SJCRH30 (cell line): ENCODE data around the gene MYLK. TPM values are rescaled to one million over a fixed set of nuclear protein-coding genes. Genes with fewer than 3 reads are reported as not detected.

Experiments
- DNase-seq, 2 experiments: peaks; one replicate each; pipeline ENCODE4 v3.0.0-alpha.2; 2015 to 2020
- H3K27ac ChIP-seq: fragments of 250-450 bp; sonication (Bioruptor Pico); 2 replicates; pipeline ENCODE4 v1.5.1; 2020; ENCODE audit warnings: mild to moderate bottlenecking, moderate library complexity
- H3K27me3 ChIP-seq: fragments of 250-450 bp; sonication (Bioruptor Pico); 2 replicates; pipeline ENCODE4 v1.5.1; 2020; ENCODE audit warnings: mild to moderate bottlenecking, moderate library complexity
- H3K36me3 ChIP-seq: fragments of 250-450 bp; sonication (Bioruptor Pico); 2 replicates; pipeline ENCODE4 v1.5.1; 2020; ENCODE audit warnings: mild to moderate bottlenecking, moderate library complexity
- H3K4me1 ChIP-seq: fragments of 250-450 bp; sonication (Bioruptor Pico); 2 replicates; pipeline ENCODE4 v1.5.1; 2020; ENCODE audit warnings: mild to moderate bottlenecking, moderate library complexity
- H3K4me3 ChIP-seq: fragments of 250-450 bp; sonication (Bioruptor Pico); 2 replicates; pipeline ENCODE4 v1.5.1; 2020; ENCODE audit warnings: mild to moderate bottlenecking, moderate library complexity
- H3K9me3 ChIP-seq: fragments of 250-450 bp; sonication (Bioruptor Pico); replicated peaks from 2 replicates; pipeline ENCODE4 v1.5.1; 2020; ENCODE audit warnings: mild to moderate bottlenecking, moderate library complexity
- total RNA-seq: library from RNA; depleted of rRNA; stranded (reverse); fragments of >200 nt; shearing (Covaris generic); gene quantifications from 2 replicates; pipeline ENCODE4 v1.2.3, GENCODE V29; 2014

Gene MYLK
- total RNA-seq, 1 experiment from 2014 or later = 3.2 TPM

DNA sequence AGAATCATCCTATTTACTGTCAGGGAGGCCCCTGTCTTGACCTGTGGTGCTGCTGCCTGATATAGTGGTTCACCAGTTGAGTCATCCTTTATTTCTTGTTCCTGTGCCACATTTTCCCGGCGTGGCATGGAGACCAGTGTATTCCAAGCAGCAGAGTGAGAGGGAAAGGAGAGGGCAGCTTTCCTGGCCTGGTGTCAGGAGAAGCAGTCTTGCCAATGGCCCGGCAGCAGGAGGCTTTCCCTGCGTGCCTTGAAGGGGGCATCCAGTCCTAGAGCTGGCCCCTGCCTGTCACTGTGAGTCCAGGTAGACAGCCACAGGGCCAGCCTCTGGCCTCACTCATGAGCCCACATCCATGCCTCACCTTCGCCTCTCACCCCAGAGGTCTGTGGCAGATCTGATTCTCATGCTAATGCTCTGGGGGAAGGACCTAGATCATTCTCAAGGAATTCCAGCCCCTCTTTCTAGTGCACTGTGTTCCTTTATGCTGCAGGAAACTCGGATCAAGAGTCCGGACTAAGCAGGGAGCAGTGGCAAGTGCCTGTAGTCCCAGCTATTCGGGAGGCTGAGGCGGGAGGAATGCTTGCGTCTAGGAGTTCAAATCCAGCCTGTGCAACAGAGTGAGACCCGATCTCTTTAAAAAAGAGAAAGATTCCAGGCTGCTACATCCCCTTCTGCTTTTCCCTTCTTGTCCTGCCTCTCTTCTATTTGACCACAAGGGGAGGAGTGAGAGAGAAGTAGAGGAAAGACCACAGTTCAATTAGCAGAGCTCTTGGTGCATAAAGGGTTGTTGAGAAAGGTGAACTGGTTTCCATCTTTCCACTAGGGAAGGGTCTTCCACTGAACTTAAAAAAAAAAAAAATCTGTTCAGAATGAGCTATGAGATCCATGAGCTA, 232.4 kb downstream of the MYLK start:
- no peaks in the 10 kb centered on the region for H3K27me3 ChIP-seq
- no peak for DNase-seq
- H3K4me1 ChIP-seq = peaks cover 16% of the 10 kb centered on the region
- H3K27ac ChIP-seq = no peak overlapping the region
- H3K4me3 ChIP-seq = no peak overlapping the region
- no peaks in the 10 kb centered on the region for H3K9me3 ChIP-seq
- no peaks in the 10 kb centered on the region for H3K36me3 ChIP-seq

GRCh38 chr3:123650101-123650500, 234.0 kb downstream of the MYLK start:
- Histone ChIP-seq H3K27ac (no peak overlapping the region), H3K9me3 (no peaks in the 10 kb centered on the region), H3K36me3 (no peaks in the 10 kb centered on the region), H3K27me3 (no peaks in the 10 kb centered on the region), H3K4me3 (no peak overlapping the region), H3K4me1 (peaks cover 16% of the 10 kb centered on the region)
- DNase-seq = no peak

GRCh38 chr3:123648696-123649405, 235.3 kb downstream of the MYLK start:
- H3K27ac ChIP-seq = no peak overlapping the region
- no peaks in the 10 kb centered on the region for H3K27me3 ChIP-seq
- no peaks in the 10 kb centered on the region for H3K9me3 ChIP-seq
- peaks cover 11% of the 10 kb centered on the region for H3K4me1 ChIP-seq
- H3K36me3 ChIP-seq = no peaks in the 10 kb centered on the region
- H3K4me3 ChIP-seq = no peak overlapping the region
- no peak for DNase-seq

- no peaks in the 10 kb centered on the region for H3K27me3 ChIP-seq
- H3K27ac ChIP-seq = no peak overlapping the region
- H3K36me3 ChIP-seq = no peaks in the 10 kb centered on the region
- H3K4me1 ChIP-seq = peaks cover 8% of the 10 kb centered on the region
- H3K9me3 ChIP-seq = no peaks in the 10 kb centered on the region
- no peak for DNase-seq
- H3K4me3 ChIP-seq = no peak overlapping the region
Measured at GRCh38 chr3:123644358-123644757, 239.8 kb downstream of the MYLK start.

DNA sequence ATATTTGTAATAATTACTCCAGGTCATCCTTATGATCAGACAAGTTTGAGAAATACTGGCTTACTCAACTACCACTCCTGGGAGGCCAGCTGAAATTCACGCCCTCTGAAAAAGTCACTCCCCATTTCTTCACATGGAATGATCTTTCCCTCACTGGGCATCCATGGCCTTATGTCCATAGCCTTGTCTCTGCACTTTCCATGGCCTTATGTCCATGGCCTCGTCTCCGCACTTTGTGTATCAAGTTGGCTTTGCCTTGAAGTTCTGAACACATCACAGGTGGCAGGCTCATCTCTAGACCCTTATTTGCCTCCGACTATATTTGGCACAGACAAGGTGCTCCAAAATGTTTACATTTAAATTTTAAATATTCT, 241.2 kb downstream of the MYLK start:
- DNase-seq = no peak
- Histone ChIP-seq H3K9me3 (no peaks in the 10 kb centered on the region), H3K4me1 (peaks cover 8% of the 10 kb centered on the region), H3K36me3 (no peaks in the 10 kb centered on the region), H3K27me3 (no peaks in the 10 kb centered on the region), H3K27ac (no peak overlapping the region), H3K4me3 (no peak overlapping the region)

GRCh38 chr3:123642182-123642956, 241.8 kb downstream of the MYLK start:
- DNase-seq = peak; percentile 93 to 97
- Histone ChIP-seq H3K9me3 (no peaks in the 10 kb centered on the region), H3K36me3 (no peaks in the 10 kb centered on the region), H3K27me3 (no peaks in the 10 kb centered on the region), H3K4me1 (peaks cover 8% of the 10 kb centered on the region), H3K27ac (no peak overlapping the region), H3K4me3 (no peak overlapping the region)

DNA sequence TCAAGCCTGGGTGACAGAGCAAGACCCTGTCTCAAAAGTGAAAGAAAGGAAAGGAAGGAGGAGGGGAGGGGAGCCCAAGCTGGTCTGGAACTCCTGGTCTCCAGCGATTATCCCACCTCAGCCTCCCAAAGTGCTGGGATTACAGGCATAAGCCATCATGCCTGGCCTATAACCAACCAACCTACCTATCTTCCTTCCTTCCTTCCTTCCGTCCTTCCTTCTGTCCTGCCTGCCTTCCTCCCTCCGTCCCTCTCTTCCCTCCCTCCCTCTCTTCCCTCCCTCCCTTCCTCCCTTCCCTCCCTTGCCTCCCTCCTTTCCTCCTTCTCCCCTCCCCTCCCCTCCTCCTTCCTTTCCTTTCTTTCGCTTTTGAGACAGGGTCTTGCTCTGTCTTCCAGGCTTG, 242.6 kb downstream of the MYLK start:
- peaks cover 16% of the 10 kb centered on the region for H3K4me1 ChIP-seq

DNA sequence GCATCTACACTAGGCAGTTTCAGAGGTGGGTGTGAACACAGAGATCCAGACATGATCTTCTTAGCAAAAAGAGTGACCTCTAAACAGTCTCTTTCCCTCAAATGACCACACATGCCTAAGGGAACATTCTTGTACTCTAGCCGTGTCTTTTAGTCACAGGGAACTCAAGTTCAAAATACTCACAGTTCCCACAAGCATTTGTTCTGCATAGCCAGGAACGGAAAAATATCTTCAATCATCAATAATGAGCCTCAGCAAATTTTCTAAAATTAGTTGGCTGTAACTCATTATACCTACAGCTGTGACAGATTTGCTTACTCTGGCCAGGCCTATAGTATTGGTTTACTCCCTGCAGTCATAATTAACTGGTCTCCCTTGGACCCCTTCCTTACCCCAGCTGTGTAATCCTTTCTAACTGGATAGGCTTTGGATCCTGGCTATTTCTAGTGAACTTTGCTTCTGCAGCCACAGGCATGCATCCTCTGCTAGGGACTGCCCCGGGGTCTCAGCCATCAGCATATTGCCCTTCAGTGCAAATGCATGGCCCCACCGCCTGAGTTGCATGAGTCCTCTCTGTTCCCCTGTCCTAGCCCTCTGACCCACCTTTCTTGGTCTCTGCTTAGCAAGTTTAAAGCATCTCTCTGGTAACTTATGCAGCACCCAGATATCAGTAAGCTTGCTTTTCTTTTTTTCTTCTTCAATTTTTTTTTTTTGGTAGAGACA, 243.2 kb downstream of the MYLK start:
- peaks cover 22% of the 10 kb centered on the region for H3K4me1 ChIP-seq
- no peak overlapping the region for H3K27ac ChIP-seq
- H3K9me3 ChIP-seq = no peaks in the 10 kb centered on the region
- no peaks in the 10 kb centered on the region for H3K27me3 ChIP-seq
- no peaks in the 10 kb centered on the region for H3K36me3 ChIP-seq
- no peak overlapping the region for H3K4me3 ChIP-seq
- peak; percentile 54 to 68 for DNase-seq

More for the DNA sequence above, 242.6 kb downstream of the MYLK start:
- H3K36me3 ChIP-seq = no peaks in the 10 kb centered on the region
- H3K4me3 ChIP-seq = no peak overlapping the region
- no peaks in the 10 kb centered on the region for H3K9me3 ChIP-seq
- no peak overlapping the region for H3K27ac ChIP-seq
- no peak for DNase-seq
- H3K27me3 ChIP-seq = no peaks in the 10 kb centered on the region

GRCh38 chr3:123640311-123640710, 243.8 kb downstream of the MYLK start:
- Histone ChIP-seq H3K27me3 (no peaks in the 10 kb centered on the region), H3K27ac (no peak overlapping the region), H3K4me1 (peaks cover 28% of the 10 kb centered on the region), H3K9me3 (no peaks in the 10 kb centered on the region), H3K4me3 (no peak overlapping the region), H3K36me3 (no peaks in the 10 kb centered on the region)
- no peak for DNase-seq

- no peak for DNase-seq
- H3K36me3 ChIP-seq = no peaks in the 10 kb centered on the region
- H3K27me3 ChIP-seq = no peaks in the 10 kb centered on the region
- H3K4me1 ChIP-seq = peaks cover 40% of the 10 kb centered on the region
- no peak overlapping the region for H3K27ac ChIP-seq
- H3K4me3 ChIP-seq = no peak overlapping the region
- no peaks in the 10 kb centered on the region for H3K9me3 ChIP-seq
Measured at GRCh38 chr3:123638936-123639689, 245.0 kb downstream of the MYLK start.

GRCh38 chr3:123637841-123638240, 246.3 kb downstream of the MYLK start:
- Histone ChIP-seq H3K9me3 (no peaks in the 10 kb centered on the region), H3K36me3 (no peaks in the 10 kb centered on the region), H3K4me1 (peaks cover 53% of the 10 kb centered on the region), H3K27me3 (no peaks in the 10 kb centered on the region), H3K27ac (no peak overlapping the region), H3K4me3 (no peak overlapping the region)
- DNase-seq = no peak

- no peaks in the 10 kb centered on the region for H3K36me3 ChIP-seq
- no peaks in the 10 kb centered on the region for H3K27me3 ChIP-seq
- no peak overlapping the region for H3K27ac ChIP-seq
- H3K4me3 ChIP-seq = no peak overlapping the region
- no peak for DNase-seq
- no peaks in the 10 kb centered on the region for H3K9me3 ChIP-seq
- H3K4me1 ChIP-seq = peaks cover 60% of the 10 kb centered on the region
Measured at GRCh38 chr3:123637131-123637530, 247.0 kb downstream of the MYLK start.

DNA sequence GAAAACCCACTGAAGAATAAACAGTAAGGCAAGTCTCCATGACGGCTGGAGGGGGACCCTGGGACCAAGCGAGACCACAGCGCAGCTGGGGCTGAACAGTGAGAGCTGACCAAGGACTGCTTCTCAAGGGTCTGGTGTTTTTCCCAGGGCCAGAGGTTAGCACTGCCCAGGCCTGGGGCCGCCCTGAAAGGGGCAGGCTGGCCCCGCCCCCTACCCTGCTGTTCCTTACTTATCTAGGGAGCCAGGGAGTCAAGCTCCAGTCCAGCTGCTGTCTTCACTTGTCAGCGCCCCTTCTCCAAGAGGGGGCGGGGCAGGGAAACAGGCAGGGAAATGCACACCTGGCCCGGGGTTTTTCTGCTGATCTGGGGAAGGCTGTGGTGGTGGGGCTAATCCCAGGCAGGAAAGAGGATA, 247.7 kb downstream of the MYLK start:
- Histone ChIP-seq H3K27ac (peak overlapping the region; percentile 26), H3K27me3 (no peaks in the 10 kb centered on the region), H3K9me3 (no peaks in the 10 kb centered on the region), H3K36me3 (no peaks in the 10 kb centered on the region), H3K4me1 (peaks cover 67% of the 10 kb centered on the region), H3K4me3 (no peak overlapping the region)
- peak; percentile 82 to 88 for DNase-seq

- H3K4me1 ChIP-seq = peaks cover 63% of the 10 kb centered on the region
- no peaks in the 10 kb centered on the region for H3K9me3 ChIP-seq
- peak overlapping the region; percentile 93 for H3K27ac ChIP-seq
- no peak overlapping the region for H3K4me3 ChIP-seq
- no peaks in the 10 kb centered on the region for H3K36me3 ChIP-seq
- no peaks in the 10 kb centered on the region for H3K27me3 ChIP-seq
- no peak for DNase-seq
Measured at GRCh38 chr3:123635717-123636116, 248.4 kb downstream of the MYLK start.
